D721Med (cell line): Measurements from ENCODE around the gene CRYBA1.
"Not testable (repeated sequence)": the region's sequence is repeated elsewhere in the genome, so short reads cannot be mapped to it uniquely, and the experiment has no call there.

Experiments used
- DNase-seq: peaks from one replicate; pipeline ENCODE4 v3.0.0; 2011; ENCODE audit warnings: low spot score; ENCODE audit not compliant: insufficient read length
- FAIRE-seq: peaks from 2 replicates; lab custom pipeline; 2011; peaks lifted over from hg19 to GRCh38; lab: Jason Lieb, UNC
- CTCF ChIP-seq: IDR thresholded peaks from 2 replicates; pipeline ENCODE4 v1.5.1; 2012; ENCODE audit warnings: mild to moderate bottlenecking, control low read depth; ENCODE audit not compliant: insufficient read depth; ENCODE audit errors: missing control alignments

The CRYBA1 gene

GRCh38 chr17:29246628-29247027 lies at the start of gene CRYBA1:
Gene CRYBA1 (plus strand): TSS chr17:29246859. CDS start chr17:29246864, 5 bp downstream.
- no peak for TF ChIP-seq CTCF
- FAIRE-seq (no peak), DNase-seq (no peak)

- DNase-seq (no peak), FAIRE-seq (no peak)
- no peak for TF ChIP-seq CTCF
These were observed 49.0 kb upstream of the CRYBA1 start for GRCh38 chr17:29197516-29198272.

- FAIRE-seq, DNase-seq: not testable (repeated sequence)
These were observed 42.4 kb upstream of the CRYBA1 start for GRCh38 chr17:29204068-29204804.

- FAIRE-seq (no peak), DNase-seq (no peak)
- TF ChIP-seq CTCF, result no peak
These were observed 41.6 kb upstream of the CRYBA1 start for GRCh38 chr17:29205047-29205446.

GRCh38 chr17:29207975-29208374 lies 38.7 kb upstream of the CRYBA1 start:
- TF ChIP-seq CTCF, result no peak
- FAIRE-seq, result no peak
- no peak for DNase-seq

- no peak for FAIRE-seq
- DNase-seq, result no peak
- no peak for TF ChIP-seq CTCF
These were observed 37.6 kb upstream of the CRYBA1 start for GRCh38 chr17:29209073-29209472.

GRCh38 chr17:29210879-29211278 lies 35.8 kb upstream of the CRYBA1 start:
- no peak for TF ChIP-seq CTCF
- FAIRE-seq, result no peak
- no peak for DNase-seq
